ENCODE measurements around the gene AIFM3. TPM values are rescaled to one million over a fixed set of nuclear protein-coding genes. Genes with fewer than 3 reads are reported as not detected.

AIFM3 gene
- total and polyA plus RNA-seq, 2 of the 4 experiments (the other 2 are of a cell fraction): 0.09 to 0.18 TPM

DNA sequence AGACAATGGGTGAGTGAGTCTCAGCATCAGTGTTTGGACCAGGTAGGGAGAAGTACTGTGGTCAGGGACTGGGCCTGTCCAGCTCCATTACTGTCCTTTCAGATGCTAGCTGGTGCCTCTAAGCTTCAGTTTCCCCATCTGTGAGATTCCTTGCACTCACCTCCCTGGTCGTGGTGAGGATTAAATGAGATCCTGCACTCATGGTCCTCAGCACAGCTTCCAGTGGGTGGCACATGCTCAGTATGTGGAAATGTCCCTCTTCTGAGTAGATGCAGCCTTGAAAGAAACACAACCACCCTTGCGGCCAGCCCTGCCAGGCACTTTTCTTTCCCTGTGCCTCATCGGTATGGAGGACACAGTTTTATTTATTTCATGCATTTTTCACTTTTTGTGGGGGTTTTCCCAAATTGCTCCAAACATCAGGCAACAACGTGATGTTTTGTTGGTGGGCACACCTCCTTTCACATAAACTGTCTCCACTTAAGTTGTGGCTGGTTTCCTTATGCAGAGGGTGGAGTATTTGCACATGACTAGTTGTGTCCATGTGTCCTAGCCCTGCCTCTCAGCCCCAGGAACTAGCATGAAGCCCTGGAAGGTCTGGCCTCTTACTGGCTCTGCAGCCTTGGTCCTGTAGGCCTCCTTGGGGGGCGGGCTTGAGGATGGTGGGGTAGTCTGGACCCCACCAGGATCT, 16.2 kb downstream of the AIFM3 start:
- H3K56ac ChIP-seq (ENCODE audit: extremely low read depth, insufficient read depth, low read length): 0 out of 2 replicates have a peak overlapping the region, but pooled peaks have one; percentile 73
- no peaks in the 10 kb centered on the region for H4K20me1 ChIP-seq (ENCODE audit: insufficient read depth, low read length)
- dilution Hi-C loops (cut with HindIII; ENCODE audit: low sequenced_read_pairs, unreplicated experiment) (no loop called here), in situ Hi-C loops (cut with MboI; ENCODE audit: low sequenced_read_pairs) (no loop called here), intact Hi-C loops (cut with micrococcal nuclease) (loop anchor here (2.0 kb wide), 1 partner anchor 98 kb away; no protein-coding TSS in a partner anchor)
- H4K91ac ChIP-seq (ENCODE audit: insufficient read depth, low read depth, low read length): peak overlapping the region; percentile 84; the same call in 1 of the 2 replicates
- peak overlapping the region; percentile 88 for H3K4ac ChIP-seq (ENCODE audit: low read depth, low read length)
- H3K79me1 ChIP-seq (ENCODE audit: low read depth in 1 of 2, low read length in 2 of 2): peaks cover 25 to 48% of the 10 kb centered on the region in 2 experiments
- peak overlapping the region; percentile 93 for H3K9ac ChIP-seq (ENCODE audit: low read depth, low read length)
- no peak overlapping the region for H2BK20ac ChIP-seq (ENCODE audit: low read depth, low read length)
- peak; percentile 18 for DNase-seq
- peaks cover 24% of the 10 kb centered on the region for H3K36me3 ChIP-seq (ENCODE audit: control insufficient read depth, insufficient read depth, low read length)
- BruUV-seq (replicated peaks): no TSS peak
- peak overlapping the region; percentile 85 to 96; a peak in 3 of 4 replicates for H4K8ac ChIP-seq (ENCODE audit: low read depth in 2 of 2, low read length in 2 of 2)
- POLR2A ChIA-PET (ENCODE audit: unreplicated experiment): no interaction called here
- CTCF ChIA-PET: no interaction called here
- H3K18ac ChIP-seq (ENCODE audit: low read depth, low read length): no peak overlapping the region
- peak overlapping the region; percentile 48; the same call in 1 of the 2 replicates for H4K5ac ChIP-seq (ENCODE audit: low read depth, low read length)
- peaks cover 9% of the 10 kb centered on the region for H3K9me3 ChIP-seq (ENCODE audit: control insufficient read depth, insufficient read depth, low read length)
- ATAC-seq (ENCODE audit: low read depth): no peak
- H3K4me1 ChIP-seq (ENCODE audit: control insufficient read depth, insufficient read depth, low read length): peaks cover 11% of the 10 kb centered on the region
- H2BK120ac ChIP-seq (ENCODE audit: low read depth, low read length): no peak overlapping the region
- peak overlapping the region; percentile 84 for H3K23ac ChIP-seq (ENCODE audit: low read depth, low read length)
- peak overlapping the region; percentile 89 for H3K4me2 ChIP-seq (ENCODE audit: low read depth, low read length)
- H3K27me3 ChIP-seq (ENCODE audit: control insufficient read depth, insufficient read depth, low read length): no peaks in the 10 kb centered on the region
- H3K14ac ChIP-seq (replicated peaks; ENCODE audit: low read depth, low read length): peak overlapping the region; percentile 66
- peak overlapping the region; percentile 87 for H3K4me3 ChIP-seq (ENCODE audit: insufficient read depth, low read depth, low read length)
- no CpG with 5 or more reads among the region's 5 CpGs for WGBS, 2 experiments (ENCODE audit: extremely low coverage in 2 of 2, insufficient read length in 1 of 2)
- peak overlapping the region; percentile 99 for H2AFZ ChIP-seq (replicated peaks; ENCODE audit: low read length, poor library complexity)
- H2AK9ac ChIP-seq (replicated peaks; ENCODE audit: low read depth, low read length, poor library complexity): peak overlapping the region; percentile 98
- H2BK15ac ChIP-seq (ENCODE audit: low read depth, low read length): no peak overlapping the region
- peak overlapping the region; percentile 75 for H3K27ac ChIP-seq (ENCODE audit: insufficient read depth, low read length)
- H3K9me1 ChIP-seq (ENCODE audit: insufficient read depth, low read length): peaks cover 28% of the 10 kb centered on the region
- peak overlapping the region; percentile 89 for H2AK5ac ChIP-seq (ENCODE audit: low read depth, low read length)
- H2BK5ac ChIP-seq (ENCODE audit: low read depth, low read length, poor library complexity, severe bottlenecking): no peak overlapping the region
- no peak for TF ChIP-seq BHLHE40 (IDR thresholded peaks at IDR 0.05; ENCODE audit: low read depth, low read length)
- no peak for TF ChIP-seq POLR2A (IDR thresholded peaks at IDR 0.05; ENCODE audit: low read depth, low read length)
- TF ChIP-seq RAD21 (IDR thresholded peaks at IDR 0.05; ENCODE audit: low read length): no peak
- no peak for TF ChIP-seq RFX5 (IDR thresholded peaks at IDR 0.05; ENCODE audit: low read depth, low read length)
- TF ChIP-seq RCOR1 (IDR thresholded peaks at IDR 0.05; ENCODE audit: insufficient replicate concordance, low read length): no peak
- no peak for TF ChIP-seq CHD1 (IDR thresholded peaks at IDR 0.05; ENCODE audit: low read depth, low read length)
- no peak for TF ChIP-seq SMC3 (IDR thresholded peaks at IDR 0.05; ENCODE audit: low read depth, low read length)
- no peak for TF ChIP-seq MAZ (IDR thresholded peaks at IDR 0.05; ENCODE audit: borderline replicate concordance, low read depth, low read length)
- TF ChIP-seq MXI1 (IDR thresholded peaks at IDR 0.05; ENCODE audit: borderline replicate concordance, low read depth, low read length): no peak
- no peak for TF ChIP-seq CEBPB (IDR thresholded peaks at IDR 0.05; ENCODE audit: low read depth, low read length)
- no peak for TF ChIP-seq CTCF (conservative IDR thresholded peaks at IDR 0.05; ENCODE audit: low read depth, low read length)
- TF ChIP-seq, protein P1, sequence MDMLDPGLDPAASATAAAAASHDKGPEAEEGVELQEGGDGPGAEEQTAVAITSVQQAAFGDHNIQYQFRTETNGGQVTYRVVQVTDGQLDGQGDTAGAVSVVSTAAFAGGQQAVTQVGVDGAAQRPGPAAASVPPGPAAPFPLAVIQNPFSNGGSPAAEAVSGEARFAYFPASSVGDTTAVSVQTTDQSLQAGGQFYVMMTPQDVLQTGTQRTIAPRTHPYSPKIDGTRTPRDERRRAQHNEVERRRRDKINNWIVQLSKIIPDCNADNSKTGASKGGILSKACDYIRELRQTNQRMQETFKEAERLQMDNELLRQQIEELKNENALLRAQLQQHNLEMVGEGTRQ (IDR thresholded peaks at IDR 0.05; ENCODE audit: low read depth, low read length): no peak
- TF ChIP-seq ELK1 (IDR thresholded peaks at IDR 0.05; ENCODE audit: borderline replicate concordance, low read depth, low read length): no peak
- TF ChIP-seq NFE2L2 (IDR thresholded peaks at IDR 0.05; ENCODE audit: low read depth, low read length): no peak
- TF ChIP-seq MAFK (IDR thresholded peaks at IDR 0.05; ENCODE audit: low read depth, low read length): no peak

Measured in IMR-90 (cell line).